Adrenal gland (tissue), 5 donors: ENCODE measurements around the gene MIEF1.

Experiments used
- CTCF ChIP-seq, 6 experiments: fragments of 450-650 bp in 4 of 6; fragments of 200-600 bp in 2 of 6; sonication (generic) in 1 of 6; IDR thresholded peaks; 1 replicate in 5 of 6; 2 replicates in 1 of 6; pipeline versions ENCODE4 v1.5.1 to v1.8.0; 2016 to 2021; ENCODE audit warnings: antibody characterized with exemption in 6 of 6, mild to moderate bottlenecking in 2 of 6, moderate library complexity in 1 of 6
- POLR2A ChIP-seq, 2 donors: fragments of 450-650 bp; IDR thresholded peaks; one replicate each; pipeline ENCODE4 v1.6.1; 2017; ENCODE audit warnings: antibody characterized with exemption in 2 of 2, mild to moderate bottlenecking in 2 of 2, moderate library complexity in 1 of 2
- donor health status: DM: no; HTN: no; CAD: no.

- TF ChIP-seq CTCF (IDR thresholded peaks at IDR 0.05): no peak
- no peak for TF ChIP-seq POLR2A (IDR thresholded peaks at IDR 0.05)
Observed at GRCh38 chr22:39453765-39454378, 48.2 kb upstream of the MIEF1 start.
